ENCODE results near the gene PADI1. TPM values are rescaled to one million over a fixed set of nuclear protein-coding genes. Genes with fewer than 3 reads are reported as not detected.

PADI1 gene
- polyA plus RNA-seq, 4 donors: 0.01 to 0.27 (median 0.10) TPM; not detected in 1

GRCh38 chr1:17225140-17225539 lies 20.2 kb downstream of the PADI1 start:
- FAIRE-seq: no peak
- no peaks in the 10 kb centered on the region for H3K9me3 ChIP-seq (ENCODE audit: control insufficient read depth in 2 of 2, insufficient read depth in 1 of 2, low read depth in 1 of 2, low read length in 1 of 2)
- peaks cover 0 to 2% (median 0%) of the 10 kb centered on the region in 3 donors for H3K27me3 ChIP-seq (ENCODE audit: control insufficient read depth in 3 of 3, insufficient read depth in 3 of 3, low read length in 3 of 3)
- no peak for DNase-seq
- 64 to 76% (median 74%) methylated on average over 6 of the region's 6 CpGs for WGBS, 3 donors
- H3K36me3 ChIP-seq (ENCODE audit: control insufficient read depth in 3 of 3, insufficient read depth in 2 of 3, low read depth in 1 of 3, low read length in 3 of 3): no peaks in the 10 kb centered on the region
- H3K27ac ChIP-seq (ENCODE audit: low read depth in 1 of 3, low read length in 2 of 3): no peak overlapping the region
- H3K4me3 ChIP-seq (ENCODE audit: low read depth in 1 of 3, low read length in 3 of 3): no peak overlapping the region
- H3K4me1 ChIP-seq (ENCODE audit: control insufficient read depth in 3 of 3, insufficient read depth in 2 of 3, low read depth in 1 of 3, low read length in 2 of 3): no peaks in the 10 kb centered on the region

GRCh38 chr1:17227358-17227915 lies 22.5 kb downstream of the PADI1 start:
- DNase-seq: no peak
- H3K27ac ChIP-seq (ENCODE audit: low read depth in 1 of 3, low read length in 2 of 3): no peak overlapping the region
- H3K36me3 ChIP-seq (ENCODE audit: control insufficient read depth in 3 of 3, insufficient read depth in 2 of 3, low read depth in 1 of 3, low read length in 3 of 3): no peaks in the 10 kb centered on the region
- peaks cover 0 to 1% (median 0%) of the 10 kb centered on the region in 3 donors for H3K4me1 ChIP-seq (ENCODE audit: control insufficient read depth in 3 of 3, insufficient read depth in 2 of 3, low read depth in 1 of 3, low read length in 2 of 3)
- no peaks in the 10 kb centered on the region for H3K27me3 ChIP-seq (ENCODE audit: control insufficient read depth in 3 of 3, insufficient read depth in 3 of 3, low read length in 3 of 3)
- no peak overlapping the region for H3K4me3 ChIP-seq (ENCODE audit: low read depth in 1 of 3, low read length in 3 of 3)
- no peak for FAIRE-seq
- H3K9me3 ChIP-seq (ENCODE audit: control insufficient read depth in 2 of 2, insufficient read depth in 1 of 2, low read depth in 1 of 2, low read length in 1 of 2): no peaks in the 10 kb centered on the region
- WGBS, 3 donors: 65 to 80% (median 78%) methylated on average over 7 of the region's 7 CpGs

- no peak overlapping the region for H3K27ac ChIP-seq (ENCODE audit: low read depth in 1 of 3, low read length in 2 of 3)
- 76 to 79% (median 77%) methylated on average over 8 of the region's 8 CpGs for WGBS, 3 donors
- no peak for FAIRE-seq
- H3K9me3 ChIP-seq (ENCODE audit: control insufficient read depth in 2 of 2, insufficient read depth in 1 of 2, low read depth in 1 of 2, low read length in 1 of 2): no peaks in the 10 kb centered on the region
- DNase-seq: no peak
- peaks cover 0 to 11% (median 0%) of the 10 kb centered on the region in 3 donors for H3K4me1 ChIP-seq (ENCODE audit: control insufficient read depth in 3 of 3, insufficient read depth in 2 of 3, low read depth in 1 of 3, low read length in 2 of 3)
- H3K27me3 ChIP-seq (ENCODE audit: control insufficient read depth in 3 of 3, insufficient read depth in 3 of 3, low read length in 3 of 3): no peaks in the 10 kb centered on the region
- H3K4me3 ChIP-seq (ENCODE audit: low read depth in 1 of 3, low read length in 3 of 3): no peak overlapping the region
- H3K36me3 ChIP-seq (ENCODE audit: control insufficient read depth in 3 of 3, insufficient read depth in 2 of 3, low read depth in 1 of 3, low read length in 3 of 3): no peaks in the 10 kb centered on the region
These were observed 23.7 kb downstream of the PADI1 start for GRCh38 chr1:17228619-17229018.

- H3K9me3 ChIP-seq (ENCODE audit: control insufficient read depth in 2 of 2, insufficient read depth in 1 of 2, low read depth in 1 of 2, low read length in 1 of 2): no peaks in the 10 kb centered on the region
- 44 to 74% (median 54%) methylated on average over 6 of the region's 6 CpGs for WGBS, 3 donors
- DNase-seq: peak; percentile 32 to 46
These were observed 24.5 kb downstream of the PADI1 start for GRCh38 chr1:17229379-17229778.

GRCh38 chr1:17230106-17230505 lies 25.2 kb downstream of the PADI1 start:
- no peaks in the 10 kb centered on the region for H3K9me3 ChIP-seq (ENCODE audit: control insufficient read depth in 2 of 2, insufficient read depth in 1 of 2, low read depth in 1 of 2, low read length in 1 of 2)
- H3K27me3 ChIP-seq (ENCODE audit: control insufficient read depth in 3 of 3, insufficient read depth in 3 of 3, low read length in 3 of 3): no peaks in the 10 kb centered on the region
- no peak overlapping the region for H3K4me3 ChIP-seq (ENCODE audit: low read depth in 1 of 3, low read length in 3 of 3)
- H3K27ac ChIP-seq (ENCODE audit: low read depth in 1 of 3, low read length in 2 of 3): no peak overlapping the region
- 87 to 93% (median 90%) methylated on average over 10 of the region's 10 CpGs for WGBS, 3 donors
- peaks cover 0 to 16% (median 0%) of the 10 kb centered on the region in 3 donors for H3K4me1 ChIP-seq (ENCODE audit: control insufficient read depth in 3 of 3, insufficient read depth in 2 of 3, low read depth in 1 of 3, low read length in 2 of 3)
- DNase-seq (no peak), FAIRE-seq (no peak)
- H3K36me3 ChIP-seq (ENCODE audit: control insufficient read depth in 3 of 3, insufficient read depth in 2 of 3, low read depth in 1 of 3, low read length in 3 of 3): no peaks in the 10 kb centered on the region

More at GRCh38 chr1:17229379-17229778, 24.5 kb downstream of the PADI1 start:
- H3K4me3 ChIP-seq (ENCODE audit: low read depth in 1 of 3, low read length in 3 of 3): no peak overlapping the region
- FAIRE-seq: no peak
- H3K27ac ChIP-seq (ENCODE audit: low read depth in 1 of 3, low read length in 2 of 3): no peak overlapping the region
- H3K27me3 ChIP-seq (ENCODE audit: control insufficient read depth in 3 of 3, insufficient read depth in 3 of 3, low read length in 3 of 3): no peaks in the 10 kb centered on the region
- H3K4me1 ChIP-seq (ENCODE audit: control insufficient read depth in 3 of 3, insufficient read depth in 2 of 3, low read depth in 1 of 3, low read length in 2 of 3): peaks cover 0 to 16% (median 0%) of the 10 kb centered on the region in 3 donors
- H3K36me3 ChIP-seq (ENCODE audit: control insufficient read depth in 3 of 3, insufficient read depth in 2 of 3, low read depth in 1 of 3, low read length in 3 of 3): no peaks in the 10 kb centered on the region

- Histone ChIP-seq H3K4me1 (ENCODE audit: control insufficient read depth in 3 of 3, insufficient read depth in 2 of 3, low read depth in 1 of 3, low read length in 2 of 3) (peaks cover 0 to 16% (median 1%) of the 10 kb centered on the region in 3 donors), H3K27me3 (ENCODE audit: control insufficient read depth in 3 of 3, insufficient read depth in 3 of 3, low read length in 3 of 3) (no peaks in the 10 kb centered on the region), H3K9me3 (ENCODE audit: control insufficient read depth in 2 of 2, insufficient read depth in 1 of 2, low read depth in 1 of 2, low read length in 1 of 2) (no peaks in the 10 kb centered on the region), H3K36me3 (ENCODE audit: control insufficient read depth in 3 of 3, insufficient read depth in 2 of 3, low read depth in 1 of 3, low read length in 3 of 3) (no peaks in the 10 kb centered on the region), H3K4me3 (ENCODE audit: low read depth in 1 of 3, low read length in 3 of 3) (no peak overlapping the region), H3K27ac (ENCODE audit: low read depth in 1 of 3, low read length in 2 of 3) (no peak overlapping the region)
- no peak for FAIRE-seq
- WGBS, 3 donors: 81 to 91% (median 83%) methylated on average over 8 of the region's 8 CpGs
- no peak for DNase-seq
These were observed 25.9 kb downstream of the PADI1 start for GRCh38 chr1:17230671-17231310.

GRCh38 chr1:17232759-17233661 lies 28.1 kb downstream of the PADI1 start:
- H3K27ac ChIP-seq (ENCODE audit: low read depth in 1 of 3, low read length in 2 of 3): peak overlapping the region in 1 of 3 donors; percentile 34

GRCh38 chr1:17233675-17234320 lies 28.9 kb downstream of the PADI1 start:
- peaks cover 0 to 16% (median 2%) of the 10 kb centered on the region in 3 donors for H3K4me1 ChIP-seq (ENCODE audit: control insufficient read depth in 3 of 3, insufficient read depth in 2 of 3, low read depth in 1 of 3, low read length in 2 of 3)
- peak; percentile 49 to 79 for DNase-seq
- FAIRE-seq: no peak
- no peaks in the 10 kb centered on the region for H3K36me3 ChIP-seq (ENCODE audit: control insufficient read depth in 3 of 3, insufficient read depth in 2 of 3, low read depth in 1 of 3, low read length in 3 of 3)
- H3K27me3 ChIP-seq (ENCODE audit: control insufficient read depth in 3 of 3, insufficient read depth in 3 of 3, low read length in 3 of 3): no peaks in the 10 kb centered on the region
- H3K27ac ChIP-seq (ENCODE audit: low read depth in 1 of 3, low read length in 2 of 3): peak overlapping the region in 1 of 3 donors; percentile 34
- no peaks in the 10 kb centered on the region for H3K9me3 ChIP-seq (ENCODE audit: control insufficient read depth in 2 of 2, insufficient read depth in 1 of 2, low read depth in 1 of 2, low read length in 1 of 2)
- H3K4me3 ChIP-seq (ENCODE audit: low read depth in 1 of 3, low read length in 3 of 3): no peak overlapping the region
- WGBS, 3 donors: 12 to 45% (median 17%) methylated on average over 6 of the region's 6 CpGs

More at GRCh38 chr1:17232759-17233661, 28.1 kb downstream of the PADI1 start:
- 30 to 64% (median 54%) methylated on average over 21 to 22 of the region's 22 CpGs for WGBS, 3 donors
- no peaks in the 10 kb centered on the region for H3K36me3 ChIP-seq (ENCODE audit: control insufficient read depth in 3 of 3, insufficient read depth in 2 of 3, low read depth in 1 of 3, low read length in 3 of 3)
- peaks cover 0 to 16% (median 2%) of the 10 kb centered on the region in 3 donors for H3K4me1 ChIP-seq (ENCODE audit: control insufficient read depth in 3 of 3, insufficient read depth in 2 of 3, low read depth in 1 of 3, low read length in 2 of 3)
- no peak for FAIRE-seq
- H3K4me3 ChIP-seq (ENCODE audit: low read depth in 1 of 3, low read length in 3 of 3): no peak overlapping the region
- no peaks in the 10 kb centered on the region for H3K9me3 ChIP-seq (ENCODE audit: control insufficient read depth in 2 of 2, insufficient read depth in 1 of 2, low read depth in 1 of 2, low read length in 1 of 2)
- DNase-seq: peak; percentile 54 to 77
- no peaks in the 10 kb centered on the region for H3K27me3 ChIP-seq (ENCODE audit: control insufficient read depth in 3 of 3, insufficient read depth in 3 of 3, low read length in 3 of 3)

Measured in small intestine (tissue), 7 donors.